Ecto neural progenitor cell (in vitro differentiated cells): ENCODE results near the gene ASB15.

Experiments
- DNase-seq: peaks from one replicate; pipeline ENCODE4 v3.0.0-alpha.2; 2018; ENCODE audit warnings: low spot score

Gene ASB15

GRCh38 chr7:123635551-123636359 is 34.1 kb downstream of the ASB15 start:
- no peak for DNase-seq

- no peak for DNase-seq
These were observed 35.6 kb downstream of the ASB15 start for GRCh38 chr7:123637203-123637602.

- DNase-seq, result no peak
These were observed 36.3 kb downstream of the ASB15 start for GRCh38 chr7:123637878-123638277.

GRCh38 chr7:123639631-123640030 is 38.0 kb downstream of the ASB15 start:
- DNase-seq, result no peak

- no peak for DNase-seq
These were observed 39.0 kb downstream of the ASB15 start for GRCh38 chr7:123640583-123640982.

- no peak for DNase-seq
These were observed 40.3 kb downstream of the ASB15 start for GRCh38 chr7:123641901-123642300.

GRCh38 chr7:123643495-123644441 is 42.1 kb downstream of the ASB15 start:
- DNase-seq, result no peak

GRCh38 chr7:123645516-123645915 is 43.9 kb downstream of the ASB15 start:
- no peak for DNase-seq

- DNase-seq, result no peak
These were observed 45.6 kb downstream of the ASB15 start for GRCh38 chr7:123647106-123647730.

- no peak for DNase-seq
These were observed 48.3 kb downstream of the ASB15 start for GRCh38 chr7:123649964-123650363.

- no peak for DNase-seq
These were observed 49.0 kb downstream of the ASB15 start for GRCh38 chr7:123650595-123650994.

GRCh38 chr7:123652406-123652805 is 50.8 kb downstream of the ASB15 start:
- DNase-seq, result no peak

- no peak for DNase-seq
These were observed 51.5 kb downstream of the ASB15 start for GRCh38 chr7:123653162-123653561.

GRCh38 chr7:123655614-123656013 is 54.0 kb downstream of the ASB15 start, which contains the start of gene LMOD2:
Gene LMOD2 (plus strand): TSS chr7:123655866. CDS start chr7:123655964, 98 bp downstream.
- DNase-seq, result no peak

- DNase-seq, result no peak
These were observed 55.1 kb downstream of the ASB15 start for GRCh38 chr7:123656544-123657303.

GRCh38 chr7:123657304-123657685 is 55.7 kb downstream of the ASB15 start:
- no peak for DNase-seq

GRCh38 chr7:123658023-123658422 is 56.4 kb downstream of the ASB15 start:
- DNase-seq, result no peak

GRCh38 chr7:123660514-123661354 is 59.1 kb downstream of the ASB15 start:
- no peak for DNase-seq

GRCh38 chr7:123661765-123662164 is 60.1 kb downstream of the ASB15 start:
- no peak for DNase-seq

GRCh38 chr7:123662293-123662692 is 60.7 kb downstream of the ASB15 start:
- no peak for DNase-seq

- no peak for DNase-seq
These were observed 61.1 kb downstream of the ASB15 start for GRCh38 chr7:123662755-123663154.
